GM12865 (cell line): ENCODE measurements around the gene COQ5.

Experiments used
- DNase-seq: peaks from one replicate; pipeline ENCODE4 v3.0.0; 2010; ENCODE audit warnings: low read depth
- H3K4me3 ChIP-seq: 2 replicates; pipeline ENCODE4 v1.5.1; 2011; ENCODE audit warnings: mild to moderate bottlenecking, low read depth, low read length, control low read depth
- CTCF ChIP-seq: IDR thresholded peaks from 2 replicates; pipeline ENCODE4 v1.5.1; 2011; ENCODE audit warnings: low read length, control low read depth, low read depth, inconsistent platforms; ENCODE audit not compliant: insufficient read depth; ENCODE audit errors: missing control alignments

COQ5 gene

GRCh38 chr12:120481022-120481767 is 47.8 kb downstream of the COQ5 start:
- H3K4me3 ChIP-seq = no peak overlapping the region
- no peak for TF ChIP-seq CTCF
- no peak for DNase-seq

GRCh38 chr12:120480211-120480610 is 48.7 kb downstream of the COQ5 start:
- no peak for DNase-seq
- H3K4me3 ChIP-seq = no peak overlapping the region

GRCh38 chr12:120479458-120479857 is 49.5 kb downstream of the COQ5 start:
- no peak overlapping the region for H3K4me3 ChIP-seq
- no peak for TF ChIP-seq CTCF
- DNase-seq = no peak

More at GRCh38 chr12:120480211-120480610, 48.7 kb downstream of the COQ5 start:
- no peak for TF ChIP-seq CTCF

- TF ChIP-seq CTCF = no peak
Measured at GRCh38 chr12:120475643-120476042, 53.3 kb downstream of the COQ5 start.

GRCh38 chr12:120474616-120474960 is 54.4 kb downstream of the COQ5 start:
- no peak for TF ChIP-seq CTCF
- DNase-seq = no peak
- no peak overlapping the region for H3K4me3 ChIP-seq

More at GRCh38 chr12:120475643-120476042, 53.3 kb downstream of the COQ5 start:
- H3K4me3 ChIP-seq = no peak overlapping the region
- no peak for DNase-seq

- no peak overlapping the region for H3K4me3 ChIP-seq
- DNase-seq = no peak
- no peak for TF ChIP-seq CTCF
Measured at GRCh38 chr12:120473807-120474615, 54.9 kb downstream of the COQ5 start.

GRCh38 chr12:120472521-120472920 is 56.4 kb downstream of the COQ5 start:
- DNase-seq = no peak
- TF ChIP-seq CTCF = no peak
- no peak overlapping the region for H3K4me3 ChIP-seq
